Spleen (tissue), 11 donors: ENCODE measurements around the gene PPFIA1. TPM values are rescaled to one million over a fixed set of nuclear protein-coding genes. Genes with fewer than 3 reads are reported as not detected.

Experiments
- DNase-seq: peaks from one replicate; pipeline ENCODE4 v3.0.0-alpha.2; 2020
- H3K27ac ChIP-seq, 8 donors: fragments of 200-600 bp; sonication (generic) in 7 of 8; 1 replicate in 4 of 8; 2 replicates in 4 of 8; pipeline versions ENCODE4 v1.5.0 to v1.8.0; 2016 to 2021; ENCODE audit warnings: inconsistent platforms in 4 of 8, mild to moderate bottlenecking in 4 of 8, moderate library complexity in 1 of 8
- H3K27me3 ChIP-seq, 7 donors: fragments of 200-600 bp; sonication (generic) in 6 of 7; replicated peaks in 1 of 7; 1 replicate in 4 of 7; 2 replicates in 3 of 7; pipeline versions ENCODE4 v1.5.0 to v1.8.0; 2016 to 2021; ENCODE audit warnings: inconsistent platforms in 3 of 7, mild to moderate bottlenecking in 1 of 7
- H3K36me3 ChIP-seq, 6 donors: fragments of 200-600 bp; sonication (generic) in 5 of 6; 1 replicate in 4 of 6; 2 replicates in 2 of 6; pipeline versions ENCODE4 v1.5.0 to v1.8.0; 2016 to 2021; ENCODE audit warnings: inconsistent platforms in 2 of 6
- H3K4me1 ChIP-seq, 6 donors: fragments of 200-600 bp; sonication (generic) in 5 of 6; 1 replicate in 3 of 6; 2 replicates in 3 of 6; pipeline versions ENCODE4 v1.5.0 to v1.8.0; 2016 to 2021; ENCODE audit warnings: inconsistent platforms in 3 of 6
- H3K4me3 ChIP-seq, 8 donors: fragments of 200-600 bp; sonication (generic) in 7 of 8; 1 replicate in 4 of 8; 2 replicates in 4 of 8; pipeline versions ENCODE4 v1.5.0 to v1.8.0; 2016 to 2021; ENCODE audit warnings: inconsistent platforms in 4 of 8, mild to moderate bottlenecking in 4 of 8, moderate library complexity in 2 of 8
- H3K9me3 ChIP-seq, 8 donors: fragments of 200-600 bp; sonication (generic) in 7 of 8; 1 replicate in 4 of 8; 2 replicates in 4 of 8; pipeline versions ENCODE4 v1.5.0 to v1.8.0; 2016 to 2021; ENCODE audit warnings: inconsistent platforms in 4 of 8
- POLR2A ChIP-seq, 3 donors: fragments of 450-650 bp; IDR thresholded peaks; one replicate each; pipeline ENCODE4 v1.5.1; 2017; ENCODE audit warnings: antibody characterized with exemption in 3 of 3, mild to moderate bottlenecking in 1 of 3
- POLR2AphosphoS5 ChIP-seq, 3 donors: sonication (generic); formaldehyde crosslinking; IDR thresholded peaks; one replicate each; pipeline ENCODE4 v1.5.1; 2017; ENCODE audit warnings: antibody characterized with exemption in 3 of 3
- WGBS, 5 donors: extraction: QIAGEN DNeasy Blood & Tissue Kit in 3 of 5; methylation state at CpG; one replicate each; pipeline versions ENCODE4 v1.1.5 to v1.1.7; 2013 to 2018; 5-methylcytosine and 5-hydroxymethylcytosine counted together
- intact Hi-C: fragments of 100-400 bp; cut with DNase I; formaldehyde crosslinking; loops from one replicate; pipeline ENCODE4 v1.15.0; 2023; ENCODE audit warnings: low total_unique reads
- polyA plus RNA-seq, 3 donors: library from polyadenylated mRNA; stranded (reverse); fragments of 200-250 nt; gene quantifications; one replicate each; pipeline ENCODE4 v1.2.1, GENCODE V29; 2013
- total RNA-seq, 7 donors: library from RNA; depleted of rRNA in 3 of 7; stranded (reverse); fragments of >200 nt in 3 of 7; fragmentation: NEBNext Ultra II Directional in 4 of 7; extraction: Animal tissue kit (Norgen Biotek cat#: 25700) in 4 of 7; gene quantifications; one replicate each; pipeline versions ENCODE4 v1.1.0 to v1.2.1, GENCODE V29; 2016 to 2021
- TF ChIP-seq, protein P1 (sequence below), 11 experiments: fragments of 200-600 bp in 7 of 11; fragments of 450-650 bp in 4 of 11; sonication (generic) in 4 of 11; IDR thresholded peaks in 8 of 11; conservative IDR thresholded peaks in 3 of 11; 1 replicate in 7 of 11; 2 replicates in 4 of 11; pipeline versions ENCODE4 v1.4.0 to v1.8.0; 2016 to 2021; ENCODE audit warnings: antibody characterized with exemption in 11 of 11, inconsistent platforms in 4 of 11, mild to moderate bottlenecking in 1 of 11
- donor health status: healthy with polysubstance abuse.
- donor health status: DM: no; HTN: no; CAD: no; lungs with moderate emphysema.
- donor health status: DM: no; HTN: no; CAD: no.
- donor health status: Bipolar disorder and iron deficiency.
- donor health status: healthy.
- donor health status: DM: no; HTN: no; CAD: no.
- donor health status: DM: yes; HTN: yes; CAD: no.

PPFIA1 gene
- total and polyA plus RNA-seq, 10 donors: 7.6 to 73.5 (median 55.0) TPM

DNA sequence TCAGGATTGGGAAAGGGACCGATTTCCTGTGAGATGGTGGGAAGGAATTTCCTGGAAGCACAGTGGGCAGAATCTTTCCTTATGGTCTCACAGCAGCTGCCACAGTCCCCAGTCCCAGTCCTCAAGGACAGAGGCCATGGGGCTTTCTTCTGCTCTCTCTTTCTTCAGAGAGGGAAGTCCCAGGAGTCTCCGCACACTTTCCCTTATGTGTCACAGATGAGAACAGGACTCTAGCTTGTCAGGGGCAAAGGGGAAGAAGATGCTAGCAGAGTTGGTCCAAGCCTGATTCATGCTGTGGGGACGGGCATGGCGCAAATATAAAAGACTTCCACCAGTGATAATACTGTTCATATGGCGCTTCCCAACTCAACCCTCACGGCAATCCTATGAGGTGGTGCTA is 7.5 kb upstream of the PPFIA1 start:
- TF ChIP-seq POLR2A (IDR thresholded peaks at IDR 0.05) (no peak), POLR2AphosphoS5 (IDR thresholded peaks at IDR 0.05) (no peak)
- TF ChIP-seq, protein P1, sequence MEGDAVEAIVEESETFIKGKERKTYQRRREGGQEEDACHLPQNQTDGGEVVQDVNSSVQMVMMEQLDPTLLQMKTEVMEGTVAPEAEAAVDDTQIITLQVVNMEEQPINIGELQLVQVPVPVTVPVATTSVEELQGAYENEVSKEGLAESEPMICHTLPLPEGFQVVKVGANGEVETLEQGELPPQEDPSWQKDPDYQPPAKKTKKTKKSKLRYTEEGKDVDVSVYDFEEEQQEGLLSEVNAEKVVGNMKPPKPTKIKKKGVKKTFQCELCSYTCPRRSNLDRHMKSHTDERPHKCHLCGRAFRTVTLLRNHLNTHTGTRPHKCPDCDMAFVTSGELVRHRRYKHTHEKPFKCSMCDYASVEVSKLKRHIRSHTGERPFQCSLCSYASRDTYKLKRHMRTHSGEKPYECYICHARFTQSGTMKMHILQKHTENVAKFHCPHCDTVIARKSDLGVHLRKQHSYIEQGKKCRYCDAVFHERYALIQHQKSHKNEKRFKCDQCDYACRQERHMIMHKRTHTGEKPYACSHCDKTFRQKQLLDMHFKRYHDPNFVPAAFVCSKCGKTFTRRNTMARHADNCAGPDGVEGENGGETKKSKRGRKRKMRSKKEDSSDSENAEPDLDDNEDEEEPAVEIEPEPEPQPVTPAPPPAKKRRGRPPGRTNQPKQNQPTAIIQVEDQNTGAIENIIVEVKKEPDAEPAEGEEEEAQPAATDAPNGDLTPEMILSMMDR (IDR thresholded peaks at IDR 0.05 in 8 of 11, conservative IDR thresholded peaks at IDR 0.05 in 3 of 11): no peak

DNA sequence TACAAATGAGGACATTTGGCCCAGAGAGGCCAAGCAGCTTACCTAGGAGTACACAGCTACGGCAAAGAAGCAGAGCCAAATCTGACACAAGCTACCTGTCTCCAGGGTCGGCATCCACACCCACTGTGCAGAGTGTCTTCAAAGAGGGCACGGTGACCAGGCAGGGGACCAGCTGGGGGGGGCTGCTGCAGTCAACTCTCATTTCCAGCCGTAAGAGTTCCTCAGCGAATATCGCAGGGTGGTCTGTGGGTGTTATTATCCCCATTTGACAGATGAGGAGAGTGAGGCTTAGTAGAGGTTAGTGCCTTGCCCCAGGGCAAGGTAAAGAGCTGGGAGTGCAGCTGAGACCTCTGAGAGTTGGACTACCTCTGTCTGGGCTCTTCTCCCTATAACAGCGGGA is 7.1 kb upstream of the PPFIA1 start:
- no peak for TF ChIP-seq POLR2AphosphoS5 (IDR thresholded peaks at IDR 0.05)
- TF ChIP-seq, protein P1 (IDR thresholded peaks at IDR 0.05 in 8 of 11, conservative IDR thresholded peaks at IDR 0.05 in 3 of 11): no peak
- TF ChIP-seq POLR2A (IDR thresholded peaks at IDR 0.05): no peak
- H3K27ac ChIP-seq: no peak overlapping the region
- DNase-seq: no peak
- H3K4me3 ChIP-seq: no peak overlapping the region
- WGBS, 5 donors: 85 to 96% (median 95%) methylated on average over 6 to 7 of the region's 7 CpGs
- H3K4me1 ChIP-seq: no peaks in the 10 kb centered on the region
- intact Hi-C loops: no loop called here
- no peaks in the 10 kb centered on the region for H3K9me3 ChIP-seq
- H3K36me3 ChIP-seq: no peaks in the 10 kb centered on the region
- peaks cover 0 to 40% (median 3%) of the 10 kb centered on the region in 7 donors for H3K27me3 ChIP-seq

More for the DNA sequence above, 7.5 kb upstream of the PPFIA1 start:
- no peak for DNase-seq
- intact Hi-C loops: no loop called here
- Histone ChIP-seq H3K9me3 (no peaks in the 10 kb centered on the region), H3K27ac (no peak overlapping the region), H3K36me3 (no peaks in the 10 kb centered on the region), H3K4me1 (no peaks in the 10 kb centered on the region), H3K4me3 (no peak overlapping the region), H3K27me3 (peaks cover 0 to 36% (median 0%) of the 10 kb centered on the region in 7 donors)
- WGBS, 5 donors: 88 to 94% (median 90%) methylated on average over 5 to 6 of the region's 6 CpGs

DNA sequence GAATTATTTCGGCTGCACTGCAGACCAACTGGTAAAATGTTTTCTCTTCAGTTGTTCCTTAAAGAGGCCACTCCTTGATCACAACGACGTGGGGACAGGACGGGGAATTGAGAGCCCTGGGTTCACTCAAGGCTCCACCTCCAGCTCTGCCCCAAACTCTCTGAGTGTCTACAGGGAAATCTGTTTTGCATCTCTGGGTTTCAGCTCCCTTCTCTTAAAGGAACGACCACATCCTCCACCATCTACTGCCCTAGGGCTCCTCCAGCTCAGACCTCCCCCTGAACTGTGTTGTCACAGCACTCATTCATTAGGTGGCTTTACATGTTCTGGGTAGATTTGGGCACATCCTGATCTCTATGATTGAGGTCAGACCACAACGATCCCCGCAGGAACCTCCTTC is 5.1 kb upstream of the PPFIA1 start:
- TF ChIP-seq POLR2AphosphoS5 (IDR thresholded peaks at IDR 0.05): no peak
- no peak for TF ChIP-seq POLR2A (IDR thresholded peaks at IDR 0.05)
- TF ChIP-seq, protein P1 (IDR thresholded peaks at IDR 0.05 in 8 of 11, conservative IDR thresholded peaks at IDR 0.05 in 3 of 11): no peak
- H3K4me1 ChIP-seq: peaks cover 4 to 12% (median 8%) of the 10 kb centered on the region in 6 donors
- peaks cover 0 to 55% (median 3%) of the 10 kb centered on the region in 7 donors for H3K27me3 ChIP-seq
- H3K36me3 ChIP-seq: no peaks in the 10 kb centered on the region
- no peak overlapping the region for H3K4me3 ChIP-seq
- intact Hi-C loops: loop anchor here (5.0 kb wide), 1 partner anchor 58 kb away; no protein-coding TSS in a partner anchor
- no peaks in the 10 kb centered on the region for H3K9me3 ChIP-seq
- WGBS, 5 donors: 34 to 43% (median 38%) methylated on average over 7 of the region's 7 CpGs
- no peak overlapping the region for H3K27ac ChIP-seq
- no peak for DNase-seq

DNA sequence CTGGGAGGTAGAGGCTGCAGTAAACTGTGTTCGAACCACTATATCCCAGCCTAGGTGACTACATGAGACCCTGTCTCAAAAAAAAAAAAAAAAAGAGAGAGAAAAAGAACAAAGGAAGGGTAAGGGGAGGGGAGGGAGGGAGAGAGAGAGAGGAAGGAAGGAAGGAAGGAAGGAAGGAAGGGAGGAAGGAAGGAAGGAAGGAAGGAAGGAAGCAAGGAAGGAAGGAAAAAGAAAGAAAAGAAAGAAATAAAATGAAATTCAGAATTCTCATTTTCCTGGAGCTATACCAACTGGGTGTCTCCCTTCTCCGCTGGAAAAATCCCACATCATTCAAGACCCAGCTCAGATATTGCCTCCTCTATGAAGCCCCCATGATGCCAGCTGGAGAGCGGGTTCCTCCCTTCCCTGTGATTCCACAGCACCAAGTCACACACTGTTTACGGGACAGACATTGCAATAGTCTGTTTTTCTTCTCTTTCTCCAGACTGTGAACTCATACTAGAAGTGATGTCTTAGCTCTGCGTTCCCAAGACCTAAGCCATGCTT is 3.0 kb upstream of the PPFIA1 start:
- Histone ChIP-seq H3K9me3 (no peaks in the 10 kb centered on the region), H3K4me3 (no peak overlapping the region), H3K4me1 (peaks cover 9 to 27% (median 24%) of the 10 kb centered on the region in 6 donors), H3K36me3 (peaks cover 0 to 7% (median 0%) of the 10 kb centered on the region in 6 donors), H3K27ac (no peak overlapping the region), H3K27me3 (peaks cover 0 to 55% (median 3%) of the 10 kb centered on the region in 7 donors)
- TF ChIP-seq POLR2A (IDR thresholded peaks at IDR 0.05) (no peak), POLR2AphosphoS5 (IDR thresholded peaks at IDR 0.05) (no peak)
- TF ChIP-seq, protein P1 (IDR thresholded peaks at IDR 0.05 in 8 of 11, conservative IDR thresholded peaks at IDR 0.05 in 3 of 11): no peak
- intact Hi-C loops: loop anchor here (5.0 kb wide), 1 partner anchor 60 kb away; no protein-coding TSS in a partner anchor
- no peak for DNase-seq
- 79 to 95% (median 88%) methylated on average over 5 of the region's 5 CpGs for WGBS, 5 donors
